ENCODE results near the gene PACSIN3. TPM values are rescaled to one million over a fixed set of nuclear protein-coding genes. Genes with fewer than 3 reads are reported as not detected.
A peak's percentile ranks its signal among the peaks of the same experiment; 100 is the strongest.

Gene PACSIN3
- total RNA-seq, 1 experiment from 2014 or later = 113 TPM

DNA sequence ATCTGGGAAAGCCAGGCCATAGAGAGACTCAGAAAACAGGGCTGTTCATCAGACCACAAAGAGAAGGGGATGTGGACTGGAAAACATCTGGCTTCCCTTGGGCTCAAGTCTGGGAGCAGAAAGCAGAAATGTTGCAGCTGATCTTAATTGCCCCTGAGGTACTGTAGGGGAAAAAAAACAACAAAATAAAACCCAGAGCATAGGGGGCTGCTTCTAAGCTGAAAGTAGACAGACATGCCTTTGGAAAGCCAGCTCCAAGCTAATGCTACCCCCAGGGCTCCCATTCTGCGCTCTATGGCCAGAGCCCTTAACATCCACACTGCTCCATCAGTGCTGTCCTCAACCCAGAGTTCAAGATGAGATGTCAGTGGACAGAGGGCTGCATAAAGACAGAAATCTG lies 2.0 kb upstream of the PACSIN3 start:
- H3F3A ChIP-seq (ENCODE audit: insufficient read depth, low read depth) = peaks cover 54% of the 10 kb centered on the region
- H4K20me1 ChIP-seq (ENCODE audit: insufficient read depth) = peaks cover 14% of the 10 kb centered on the region
- peaks cover 3% of the 10 kb centered on the region; the same call in 1 of the 2 replicates for H3K36me3 ChIP-seq (ENCODE audit: low read depth)
- H3K9me3 ChIP-seq (ENCODE audit: insufficient read depth, low read depth) = no peaks in the 10 kb centered on the region
- H3K4me1 ChIP-seq (replicated peaks; ENCODE audit: insufficient read depth) = peaks cover 76% of the 10 kb centered on the region
- DNase-seq = no peak
- POLR2A ChIA-PET (ENCODE audit: unreplicated experiment) = interaction anchor here (0.8 to 1.0 kb wide), 2 partner anchors 26 to 32 kb away, joined by 3 read pairs; no protein-coding TSS in a partner anchor
- H3K4me3 ChIP-seq = peak overlapping the region; percentile 77; the same call in 1 of the 2 replicates
- H3K79me2 ChIP-seq (ENCODE audit: low read depth) = peaks cover 28% of the 10 kb centered on the region
- intact Hi-C loops (cut with micrococcal nuclease; ENCODE audit: unreplicated experiment) = no loop called here
- H2AFZ ChIP-seq = no peak overlapping the region
- no peaks in the 10 kb centered on the region for H3K9me2 ChIP-seq (ENCODE audit: insufficient read depth)
- peak overlapping the region; percentile 84 for H3K27ac ChIP-seq
- BruUV-seq (replicated peaks) = no TSS peak
- TF ChIP-seq EZH2 (IDR thresholded peaks at IDR 0.05; ENCODE audit: low read depth) (no peak), CTCF (conservative IDR thresholded peaks at IDR 0.05) (no peak)
- no peaks in the 10 kb centered on the region for H3K27me3 ChIP-seq (ENCODE audit: insufficient read depth, low read depth)
- CTCF ChIA-PET = no interaction called here
- H3K4me2 ChIP-seq = peak overlapping the region; percentile 98

DNA sequence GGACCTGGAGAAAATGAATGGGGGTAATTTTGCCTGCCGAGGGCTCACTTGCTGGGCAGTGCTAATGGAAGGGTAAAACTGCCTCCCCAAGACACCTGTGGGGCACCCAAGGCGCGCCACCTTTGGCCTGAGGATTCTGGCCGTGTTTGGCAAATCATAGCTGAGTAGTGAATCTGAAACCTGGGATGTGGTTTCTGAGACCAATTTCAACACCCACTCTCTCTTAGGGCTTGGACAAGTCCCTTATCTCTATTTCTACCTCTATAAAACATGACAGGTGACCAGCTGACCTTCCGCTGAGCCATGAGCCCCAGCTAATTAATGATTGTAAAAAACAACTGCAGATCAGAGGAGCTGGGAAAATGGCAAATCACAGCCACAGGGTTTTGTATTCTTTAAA lies 1.5 kb upstream of the PACSIN3 start:
- TF ChIP-seq EZH2 (IDR thresholded peaks at IDR 0.05; ENCODE audit: low read depth) (no peak), CTCF (conservative IDR thresholded peaks at IDR 0.05) (no peak)
- POLR2A ChIA-PET (ENCODE audit: unreplicated experiment) = interaction anchor here (1.0 to 1.5 kb wide), 3 partner anchors 26 to 29 kb away, joined by 3 to 12 read pairs (median 8); partner anchors contain the start of gene DDB2
- H3K4me2 ChIP-seq = peak overlapping the region; percentile 98
- peak in 1 of 2 experiments; percentile 84 for DNase-seq
- peak overlapping the region; percentile 84 for H3K27ac ChIP-seq
- peak overlapping the region; percentile 77 for H3K4me3 ChIP-seq
- no peaks in the 10 kb centered on the region for H3K9me3 ChIP-seq (ENCODE audit: insufficient read depth, low read depth)
- no peaks in the 10 kb centered on the region for H3K9me2 ChIP-seq (ENCODE audit: insufficient read depth)
- H3F3A ChIP-seq (ENCODE audit: insufficient read depth, low read depth) = peaks cover 48% of the 10 kb centered on the region
- BruUV-seq (replicated peaks) = no TSS peak
- H3K36me3 ChIP-seq (ENCODE audit: low read depth) = peaks cover 3% of the 10 kb centered on the region; the same call in 1 of the 2 replicates
- H4K20me1 ChIP-seq (ENCODE audit: insufficient read depth) = peaks cover 14% of the 10 kb centered on the region
- intact Hi-C loops (cut with micrococcal nuclease; ENCODE audit: unreplicated experiment) = no loop called here
- H3K79me2 ChIP-seq (ENCODE audit: low read depth) = peaks cover 32% of the 10 kb centered on the region
- H3K4me1 ChIP-seq (replicated peaks; ENCODE audit: insufficient read depth) = peaks cover 71% of the 10 kb centered on the region
- CTCF ChIA-PET = interaction anchor here (0.7 kb wide), 1 partner anchor 167 kb away, joined by 3 read pairs; no protein-coding TSS in a partner anchor
- no peaks in the 10 kb centered on the region for H3K27me3 ChIP-seq (ENCODE audit: insufficient read depth, low read depth)
- peak overlapping the region; percentile 85 for H2AFZ ChIP-seq

DNA sequence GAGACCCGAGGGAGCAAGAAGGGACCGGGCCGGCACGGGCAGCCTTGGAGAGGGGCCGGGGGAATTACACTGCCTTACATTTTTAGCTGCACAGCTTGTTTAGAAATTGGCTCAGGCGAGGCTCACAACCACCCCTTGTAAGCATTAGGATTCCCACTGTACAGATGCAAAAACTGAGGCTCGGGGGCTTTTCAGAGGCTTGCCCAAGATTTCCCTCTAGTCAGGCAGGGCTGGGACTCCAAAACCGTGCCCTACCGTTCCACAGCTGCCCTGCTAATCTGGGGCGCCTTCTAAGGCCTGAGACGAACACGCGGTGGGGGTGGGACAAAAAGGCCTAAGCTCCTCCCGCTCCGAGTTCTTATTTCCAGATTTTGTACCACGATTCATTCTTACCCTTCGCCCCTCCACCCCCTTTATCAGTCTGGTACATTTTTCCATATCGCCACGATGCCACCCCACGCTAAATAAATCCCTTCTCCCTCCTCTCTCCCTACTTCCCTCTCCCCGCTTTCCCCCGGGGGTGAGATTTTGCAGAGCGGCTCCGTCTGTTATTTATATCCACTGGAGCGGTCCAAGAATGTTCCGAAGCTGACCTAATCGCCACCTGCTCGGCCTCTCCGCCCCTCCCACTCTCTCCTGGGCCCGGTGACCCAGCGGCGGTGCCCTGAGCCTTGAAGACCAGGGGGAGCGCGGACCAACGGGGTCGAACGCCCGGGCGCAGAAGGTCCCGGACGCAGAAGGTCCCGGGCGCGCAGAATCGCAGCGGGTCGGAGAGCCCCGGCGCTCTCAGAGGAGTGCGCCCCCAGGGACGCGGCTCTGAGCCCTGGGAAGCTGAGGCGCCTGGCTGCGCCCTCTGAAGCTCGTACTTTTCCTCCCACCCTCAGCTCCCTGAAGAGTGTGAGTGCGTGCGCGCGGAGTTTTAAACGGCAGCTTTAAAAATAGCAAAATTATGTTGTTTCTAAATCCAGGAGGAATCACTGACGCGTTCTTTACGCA lies 764 bp upstream of the PACSIN3 start:
- BruUV-seq (replicated peaks) = TSS peak; percentile 63
- H3K27ac ChIP-seq = peak overlapping the region; percentile 84
- H3K36me3 ChIP-seq (ENCODE audit: low read depth) = peaks cover 8% of the 10 kb centered on the region; the same call in 1 of the 2 replicates
- peaks cover 38% of the 10 kb centered on the region for H3K79me2 ChIP-seq (ENCODE audit: low read depth)
- no peaks in the 10 kb centered on the region for H3K9me2 ChIP-seq (ENCODE audit: insufficient read depth)
- H3K9me3 ChIP-seq (ENCODE audit: insufficient read depth, low read depth) = no peaks in the 10 kb centered on the region
- H2AFZ ChIP-seq = peak overlapping the region; percentile 85
- POLR2A ChIA-PET (ENCODE audit: unreplicated experiment) = interaction anchor here (0.6 to 1.5 kb wide), 4 partner anchors 21 to 29 kb away, joined by 8 to 12 read pairs (median 8); partner anchors contain the start of gene DDB2
- CTCF ChIA-PET = interaction anchor here (0.6 to 0.7 kb wide), 2 partner anchors 168 to 366 kb away, joined by 3 to 11 read pairs; no protein-coding TSS in a partner anchor
- no peaks in the 10 kb centered on the region for H3K27me3 ChIP-seq (ENCODE audit: insufficient read depth, low read depth)
- H3K4me3 ChIP-seq = peak overlapping the region; percentile 77
- peak overlapping the region; percentile 98 for H3K4me2 ChIP-seq
- intact Hi-C loops (cut with micrococcal nuclease; ENCODE audit: unreplicated experiment) = no loop called here
- peaks cover 43% of the 10 kb centered on the region for H3F3A ChIP-seq (ENCODE audit: insufficient read depth, low read depth)
- peaks cover 63% of the 10 kb centered on the region for H3K4me1 ChIP-seq (replicated peaks; ENCODE audit: insufficient read depth)
- DNase-seq = peak; percentile 57 to 59
- no peak for TF ChIP-seq CTCF (conservative IDR thresholded peaks at IDR 0.05)
- TF ChIP-seq EZH2 (IDR thresholded peaks at IDR 0.05; ENCODE audit: low read depth) = no peak
- H4K20me1 ChIP-seq (ENCODE audit: insufficient read depth) = peaks cover 18% of the 10 kb centered on the region
